HTR-8/SVneo (cell line): Measurements from ENCODE around the gene SLC9A7.

ENCODE experiments used
- DNase-seq: peaks from one replicate; pipeline ENCODE4 v3.0.0; 2011; ENCODE audit warnings: low spot score, mixed read lengths; ENCODE audit not compliant: insufficient read length
- FAIRE-seq: peaks from 2 replicates; lab custom pipeline; 2011; peaks lifted over from hg19 to GRCh38; lab: Jason Lieb, UNC

SLC9A7 gene

GRCh38 chrX:46624090-46624786 lies 134.7 kb downstream of the SLC9A7 start:
- DNase-seq (no peak), FAIRE-seq (no peak)

DNA sequence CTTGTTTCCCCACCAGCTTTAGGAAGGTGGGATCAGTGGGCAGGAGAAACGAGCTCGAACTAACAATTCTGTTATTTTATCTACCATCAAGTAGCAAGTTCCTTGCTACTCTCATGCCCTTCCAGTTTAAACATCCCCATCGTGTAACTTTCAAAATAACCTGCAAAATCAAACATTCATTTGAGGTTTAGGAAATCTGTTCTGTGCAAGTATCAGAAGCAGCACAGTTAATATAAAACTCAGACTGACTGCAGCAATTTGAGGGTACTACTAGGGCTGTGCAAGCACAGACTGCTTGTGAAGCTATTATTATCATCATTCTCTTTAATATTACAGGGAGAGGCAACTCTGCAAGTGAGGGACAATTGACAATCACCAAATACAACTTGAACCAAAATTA lies 137.3 kb downstream of the SLC9A7 start:
- FAIRE-seq, result no peak
- DNase-seq, result no peak

DNA sequence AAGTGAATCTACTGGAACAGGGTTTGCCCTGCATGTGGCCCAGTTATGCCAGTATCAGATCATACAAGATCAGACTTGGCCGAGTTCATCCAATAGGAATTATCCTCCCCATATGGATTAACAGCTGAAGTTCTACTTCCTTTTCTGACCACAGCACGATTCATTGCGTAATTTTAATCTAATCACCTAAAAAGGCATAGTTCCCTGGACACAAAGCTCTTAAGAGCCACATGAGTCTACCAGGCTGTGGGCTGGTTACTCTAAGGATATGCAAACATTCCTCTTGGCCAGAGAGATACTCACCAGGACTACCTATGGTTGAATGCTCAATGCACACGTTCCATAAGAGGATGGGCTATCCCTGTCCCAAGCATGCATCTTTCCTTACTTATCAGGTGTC lies 138.4 kb downstream of the SLC9A7 start:
- DNase-seq (no peak), FAIRE-seq (no peak)

DNA sequence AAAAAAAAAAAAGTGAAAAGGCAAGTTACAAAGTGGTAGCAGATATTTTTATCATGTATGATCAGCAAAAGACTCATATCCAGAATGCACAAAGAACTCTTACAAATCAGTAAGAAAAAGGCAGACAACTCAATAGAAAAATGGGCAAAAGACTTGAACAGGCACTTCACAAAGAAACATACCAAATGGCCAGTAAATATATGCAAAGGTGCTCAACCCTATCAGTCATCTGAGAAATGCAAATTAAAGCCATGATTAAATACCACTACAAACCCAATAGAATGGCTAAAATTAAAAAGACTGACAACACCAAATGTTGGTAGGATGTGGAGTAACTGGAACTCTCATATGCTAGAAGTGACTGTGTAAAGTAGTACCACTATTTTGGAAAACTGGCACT lies 140.0 kb downstream of the SLC9A7 start:
- FAIRE-seq, result no peak

GRCh38 chrX:46617906-46618305 lies 141.0 kb downstream of the SLC9A7 start:
- no peak for FAIRE-seq
- no peak for DNase-seq

More for the DNA sequence above, 140.0 kb downstream of the SLC9A7 start:
- no peak for DNase-seq

- FAIRE-seq (no peak), DNase-seq (no peak)
Measured at GRCh38 chrX:46611658-46612362, 147.1 kb downstream of the SLC9A7 start.

GRCh38 chrX:46610070-46610658 lies 148.8 kb downstream of the SLC9A7 start:
- no peak for DNase-seq

DNA sequence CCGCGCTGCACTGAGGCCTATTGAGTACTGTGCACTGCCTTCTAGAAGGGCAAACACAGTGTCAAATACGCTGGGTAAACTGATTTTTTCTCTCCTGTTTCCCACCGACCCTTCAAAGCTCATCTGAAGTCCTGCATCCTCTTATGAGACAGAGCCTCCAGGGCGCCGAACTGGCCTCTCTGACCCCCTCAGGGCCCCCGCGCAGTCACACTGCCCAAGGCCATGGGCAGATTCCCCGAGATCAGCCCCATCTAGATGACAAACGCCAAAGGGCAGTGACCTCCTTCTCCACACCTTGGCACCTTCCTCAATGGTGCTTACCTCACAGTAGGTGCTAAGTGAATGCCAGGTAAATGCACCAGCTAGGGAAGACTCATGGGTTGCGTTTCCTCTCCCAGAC lies 151.0 kb downstream of the SLC9A7 start:
- no peak for FAIRE-seq

More at GRCh38 chrX:46610070-46610658, 148.8 kb downstream of the SLC9A7 start:
- no peak for FAIRE-seq

GRCh38 chrX:46602468-46603102 lies 156.3 kb downstream of the SLC9A7 start:
- no peak for FAIRE-seq
- DNase-seq, result no peak

More for the DNA sequence above, 151.0 kb downstream of the SLC9A7 start:
- DNase-seq, result no peak

DNA sequence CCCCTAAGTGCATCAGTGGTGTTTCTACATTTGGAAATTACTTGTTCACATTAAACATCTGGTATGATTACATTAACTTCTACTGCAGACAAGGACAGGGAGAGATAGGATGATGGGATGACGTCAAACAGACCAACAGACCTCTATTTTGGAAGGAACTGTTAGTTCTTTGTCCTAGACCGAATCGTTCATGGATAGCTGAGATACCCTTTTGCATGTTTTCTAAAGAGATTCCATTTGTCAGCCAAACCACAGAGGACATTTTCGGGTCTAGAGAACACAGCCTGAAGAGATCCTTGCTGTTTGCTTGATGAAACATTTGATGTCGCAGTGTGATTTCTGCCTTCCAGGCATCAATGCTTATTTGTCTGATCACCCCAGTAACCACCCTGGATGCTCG lies 157.6 kb downstream of the SLC9A7 start:
- FAIRE-seq (no peak), DNase-seq (no peak)

DNA sequence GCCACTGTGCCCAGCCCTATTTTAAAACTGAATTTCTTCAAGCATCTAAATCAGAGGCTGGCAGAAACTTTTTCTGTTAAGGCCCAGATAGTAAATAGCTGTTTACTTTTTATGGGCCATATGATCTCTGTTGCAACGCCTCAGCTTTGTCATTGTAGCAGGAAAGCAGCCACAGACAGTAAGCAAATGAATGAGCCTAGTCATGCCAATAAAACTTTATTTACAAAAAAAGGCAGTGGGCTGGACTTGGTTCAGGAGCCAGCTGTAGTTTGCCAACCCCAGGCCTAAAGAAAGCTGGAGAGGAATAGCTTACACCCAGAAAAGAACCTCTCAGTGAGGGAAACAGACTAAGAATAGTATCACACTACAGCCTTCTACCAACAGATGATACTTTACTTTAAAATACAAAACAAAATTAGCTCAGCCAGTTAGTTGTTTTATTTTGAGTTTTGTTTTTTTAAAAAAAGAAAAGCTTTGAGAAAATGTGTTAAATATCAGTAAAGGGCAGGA lies 159.8 kb downstream of the SLC9A7 start:
- DNase-seq (no peak), FAIRE-seq (no peak)

DNA sequence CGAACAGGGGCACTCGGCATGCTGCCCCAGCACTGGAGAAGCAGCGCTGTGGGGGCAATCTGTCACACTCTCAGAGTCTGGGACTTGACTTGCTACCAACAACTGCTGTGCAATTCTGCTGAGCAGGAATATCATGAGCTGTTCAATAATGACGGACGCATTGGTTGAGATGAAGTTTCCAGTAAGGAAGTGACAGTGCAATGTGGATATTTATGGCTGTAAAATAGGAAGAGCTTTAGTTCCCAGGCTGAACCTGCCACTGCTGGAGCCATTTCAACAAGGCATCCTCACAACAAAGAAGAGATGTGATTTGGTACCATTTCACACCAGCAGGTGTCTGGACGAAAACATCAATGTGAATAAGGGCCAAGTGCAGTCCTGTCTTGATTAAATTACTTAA lies 161.1 kb downstream of the SLC9A7 start:
- FAIRE-seq, result no peak
- DNase-seq, result no peak

- FAIRE-seq, result no peak
- DNase-seq, result no peak
Measured at GRCh38 chrX:46597208-46597607, 161.7 kb downstream of the SLC9A7 start.

- DNase-seq (no peak), FAIRE-seq (no peak)
Measured at GRCh38 chrX:46595084-46595483, 163.8 kb downstream of the SLC9A7 start.

DNA sequence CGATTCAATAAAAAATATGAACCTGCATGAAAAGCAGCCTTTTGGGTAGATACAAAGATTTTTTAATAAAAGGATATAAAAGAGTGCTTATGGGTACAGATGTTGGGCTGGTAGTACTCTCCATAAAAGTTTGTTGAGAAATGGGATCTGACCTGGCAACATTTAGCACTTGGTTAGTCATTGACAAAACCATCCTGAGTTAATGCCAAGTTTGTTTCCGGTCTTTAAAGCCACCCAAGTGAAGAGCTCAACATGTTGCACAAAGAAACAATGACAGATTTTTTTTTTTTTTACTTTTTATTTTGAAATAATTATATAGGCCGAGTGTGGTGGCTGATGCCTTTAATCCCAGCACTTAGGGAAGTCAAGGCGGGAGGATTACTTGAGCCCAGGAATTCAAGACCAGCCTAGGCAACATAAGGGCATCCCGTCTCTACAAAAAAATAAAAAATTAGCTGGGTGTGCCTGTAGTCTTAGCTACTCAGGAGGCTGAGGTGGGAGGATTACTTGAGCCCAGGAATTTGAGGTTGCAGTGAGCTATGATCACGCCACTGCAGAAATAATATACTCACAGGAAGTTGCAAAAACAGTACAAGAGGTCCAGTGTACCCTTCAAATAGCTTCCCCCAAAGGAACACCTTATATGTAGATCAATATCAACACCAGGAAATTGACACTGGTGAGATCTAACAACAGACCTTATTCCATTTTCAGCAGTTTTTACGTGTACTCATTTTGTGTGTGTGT lies 168.8 kb downstream of the SLC9A7 start:
- FAIRE-seq (no peak), DNase-seq (no peak)

DNA sequence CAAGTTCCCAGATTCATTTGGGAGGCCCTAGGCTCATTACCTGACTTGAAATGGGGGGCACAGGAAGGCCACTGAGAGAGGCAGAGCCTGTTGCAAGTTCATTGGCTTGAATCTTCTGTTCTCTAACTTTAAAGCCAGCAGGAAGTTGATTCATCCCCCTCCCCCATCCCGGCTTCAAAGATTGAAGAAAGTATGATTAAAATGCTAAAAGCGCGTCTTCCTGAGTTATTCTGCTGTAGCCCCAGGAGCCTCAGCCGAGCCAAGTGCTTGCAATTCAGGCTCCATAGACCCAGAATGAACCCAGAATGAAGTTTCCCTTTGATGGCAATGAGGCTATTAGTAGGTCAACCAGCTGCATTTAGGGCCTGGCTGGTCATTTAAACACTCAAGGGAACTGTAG lies 170.7 kb downstream of the SLC9A7 start:
- FAIRE-seq (no peak), DNase-seq (no peak)

- FAIRE-seq (no peak), DNase-seq (no peak)
Measured at GRCh38 chrX:46587753-46588171, 171.2 kb downstream of the SLC9A7 start.

DNA sequence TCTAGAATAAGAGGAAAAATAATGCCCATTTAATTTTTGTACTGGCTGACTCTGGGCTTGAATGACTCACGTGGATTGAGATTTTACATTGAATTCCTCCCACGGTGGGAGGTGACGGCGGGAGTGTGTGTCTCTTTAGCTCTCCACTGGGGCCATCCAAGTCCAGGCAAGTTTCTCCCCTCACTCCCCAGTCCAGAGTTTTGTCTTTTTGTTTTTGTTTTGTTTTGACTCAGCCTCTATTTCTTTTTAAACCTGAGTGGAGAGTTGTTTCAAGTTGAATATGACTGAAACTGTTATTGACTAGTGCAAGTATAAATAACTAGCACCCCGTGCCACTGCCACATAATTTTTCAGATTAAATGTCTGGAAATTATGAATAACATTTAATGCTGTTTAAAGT lies 171.8 kb downstream of the SLC9A7 start:
- FAIRE-seq, result no peak
- DNase-seq, result no peak

GRCh38 chrX:46584736-46585135 lies 174.2 kb downstream of the SLC9A7 start:
- no peak for FAIRE-seq
- DNase-seq, result no peak

GRCh38 chrX:46582966-46583365 lies 176.0 kb downstream of the SLC9A7 start:
- no peak for DNase-seq
- FAIRE-seq, result no peak
